IMR-90 (cell line): ENCODE results near the gene CMSS1. TPM values are rescaled to one million over a fixed set of nuclear protein-coding genes. Genes with fewer than 3 reads are reported as not detected.

Experiments
- ATAC-seq: fragments of 200-7000 bp; cut with Tn5 transposase; 2 replicates; pipeline ENCODE4 v1.9.1; 2020; ENCODE audit warnings: low read depth, mild to moderate bottlenecking, moderate library complexity
- BruUV-seq: library from RNA; stranded (reverse); fragments of 400-500 nt; replicated peaks from 2 replicates; lab custom pipeline; 2021; lab: Mats Ljungman, UMichigan
- CTCF ChIA-PET: fragments of 300-600 bp; formaldehyde crosslinking; extraction: SDS; loops from one replicate; lab custom pipeline; 2021; ENCODE audit warnings: antibody characterized with exemption; lab: Yijun Ruan, JAX
- POLR2A ChIA-PET: fragments of 300-600 bp; sonication (Branson Sonifier 250); formaldehyde crosslinking; loops from one replicate; lab custom pipeline; 2022; ENCODE audit warnings: antibody characterized with exemption; ENCODE audit not compliant: unreplicated experiment; lab: Charles Lee
- DNase-seq: peaks from one replicate; pipeline ENCODE4 v3.0.0; 2013
- H2AFZ ChIP-seq: replicated peaks from 2 replicates; pipeline ENCODE3; 2013; ENCODE audit warnings: low read length, mild to moderate bottlenecking; ENCODE audit not compliant: poor library complexity
- H2AK5ac ChIP-seq: 2 replicates; pipeline ENCODE4 v1.6.1; 2013; ENCODE audit warnings: low read depth, low read length, inconsistent platforms
- H2AK9ac ChIP-seq: replicated peaks from 2 replicates; pipeline ENCODE3; 2013; ENCODE audit warnings: mild to moderate bottlenecking, low read depth, low read length, moderate library complexity; ENCODE audit not compliant: poor library complexity
- H2BK120ac ChIP-seq: 2 replicates; pipeline ENCODE4 v1.6.1; 2013; ENCODE audit warnings: low read depth, low read length, inconsistent platforms
- H2BK15ac ChIP-seq: 3 replicates; pipeline ENCODE4 v1.6.1; 2013; ENCODE audit warnings: low read depth, low read length, inconsistent platforms
- H2BK20ac ChIP-seq: 2 replicates; pipeline ENCODE4 v1.6.1; 2013; ENCODE audit warnings: low read depth, mild to moderate bottlenecking, inconsistent platforms, low read length, moderate library complexity
- H2BK5ac ChIP-seq: 2 replicates; pipeline ENCODE4 v1.6.1; 2013; ENCODE audit warnings: mild to moderate bottlenecking, low read depth, low read length, inconsistent platforms; ENCODE audit not compliant: poor library complexity, severe bottlenecking
- H3K14ac ChIP-seq: replicated peaks from 2 replicates; pipeline ENCODE4 v1.6.1; 2013; ENCODE audit warnings: low read depth, low read length, inconsistent platforms
- H3K18ac ChIP-seq: 2 replicates; pipeline ENCODE4 v1.6.1; 2013; ENCODE audit warnings: low read depth, low read length, control low read depth
- H3K23ac ChIP-seq: 2 replicates; pipeline ENCODE4 v1.6.1; 2013; ENCODE audit warnings: low read depth, low read length, inconsistent platforms
- H3K27ac ChIP-seq: 2 replicates; pipeline ENCODE4 v1.5.1; 2013; ENCODE audit warnings: mild to moderate bottlenecking, control low read depth, low read length; ENCODE audit not compliant: insufficient read depth
- H3K27me3 ChIP-seq: 2 replicates; pipeline ENCODE4 v1.6.1; 2013; ENCODE audit warnings: low read length; ENCODE audit not compliant: control insufficient read depth, insufficient read depth
- H3K36me3 ChIP-seq: 2 replicates; pipeline ENCODE4 v1.6.1; 2013; ENCODE audit warnings: low read length, mixed read lengths; ENCODE audit not compliant: control insufficient read depth, insufficient read depth
- H3K4ac ChIP-seq: 2 replicates; pipeline ENCODE4 v1.6.1; 2013; ENCODE audit warnings: low read depth, low read length, inconsistent platforms
- H3K4me1 ChIP-seq: 2 replicates; pipeline ENCODE4 v1.6.1; 2013; ENCODE audit warnings: low read length, mixed read lengths; ENCODE audit not compliant: control insufficient read depth, insufficient read depth
- H3K4me2 ChIP-seq: 2 replicates; pipeline ENCODE4 v1.6.1; 2013; ENCODE audit warnings: low read depth, mild to moderate bottlenecking, control low read depth, low read length, moderate library complexity
- H3K4me3 ChIP-seq: 2 replicates; pipeline ENCODE4 v1.5.1; 2013; ENCODE audit warnings: low read depth, mild to moderate bottlenecking, control low read depth, low read length, moderate library complexity; ENCODE audit not compliant: insufficient read depth
- H3K56ac ChIP-seq: 2 replicates; pipeline ENCODE4 v1.6.1; 2013; ENCODE audit warnings: low read length, inconsistent platforms; ENCODE audit not compliant: insufficient read depth; ENCODE audit errors: extremely low read depth
- H3K79me1 ChIP-seq, 2 experiments: 2 replicates each; pipeline ENCODE4 v1.6.1; 2013; ENCODE audit warnings: low read length in 2 of 2, inconsistent platforms in 1 of 2, low read depth in 1 of 2
- H3K9ac ChIP-seq: 2 replicates; pipeline ENCODE4 v1.6.1; 2013; ENCODE audit warnings: low read depth, low read length, control low read depth
- H3K9me1 ChIP-seq: 2 replicates; pipeline ENCODE4 v1.6.1; 2013; ENCODE audit warnings: low read length, inconsistent platforms; ENCODE audit not compliant: insufficient read depth
- H3K9me3 ChIP-seq: 2 replicates; pipeline ENCODE4 v1.6.1; 2013; ENCODE audit warnings: low read length; ENCODE audit not compliant: control insufficient read depth, insufficient read depth
- H4K20me1 ChIP-seq: 2 replicates; pipeline ENCODE4 v1.6.1; 2013; ENCODE audit warnings: low read length, inconsistent platforms; ENCODE audit not compliant: insufficient read depth
- H4K5ac ChIP-seq: 2 replicates; pipeline ENCODE4 v1.6.1; 2013; ENCODE audit warnings: mild to moderate bottlenecking, low read depth, low read length, control low read depth
- H4K8ac ChIP-seq, 2 experiments: 2 replicates each; pipeline ENCODE4 v1.6.1; 2013; ENCODE audit warnings: low read depth in 2 of 2, low read length in 2 of 2, control low read depth in 1 of 2, inconsistent platforms in 1 of 2
- H4K91ac ChIP-seq: 2 replicates; pipeline ENCODE4 v1.6.1; 2013; ENCODE audit warnings: low read depth, low read length, inconsistent platforms; ENCODE audit not compliant: insufficient read depth
- CHD1 ChIP-seq: IDR thresholded peaks from 2 replicates; pipeline ENCODE4 v1.6.1; 2012; ENCODE audit warnings: low read depth, low read length, improper control_type of control experiment
- FOS ChIP-seq: fragments of 150-350 bp; IDR thresholded peaks from 2 replicates; pipeline ENCODE4 v1.6.1; 2016; ENCODE audit warnings: low read depth, low read length
- MXI1 ChIP-seq: IDR thresholded peaks from 2 replicates; pipeline ENCODE4 v1.6.1; 2012; ENCODE audit warnings: low read depth, mild to moderate bottlenecking, low read length, moderate library complexity, borderline replicate concordance
- NFE2L2 ChIP-seq: fragments of 150-350 bp; IDR thresholded peaks from 2 replicates; pipeline ENCODE4 v1.6.1; 2016; ENCODE audit warnings: low read depth, mild to moderate bottlenecking, low read length
- POLR2A ChIP-seq: IDR thresholded peaks from 2 replicates; pipeline ENCODE4 v1.6.1; 2012; ENCODE audit warnings: mild to moderate bottlenecking, low read depth, low read length
- RAD21 ChIP-seq: IDR thresholded peaks from 2 replicates; pipeline ENCODE4 v1.6.1; 2012; ENCODE audit warnings: low read length, improper control_type of control experiment
- dilution Hi-C: fragments of 300-500 bp; cut with HindIII; formaldehyde crosslinking; loops from one replicate; pipeline ENCODE4 v1.14.3; 2018; ENCODE audit warnings: low sequenced_read_pairs; ENCODE audit not compliant: unreplicated experiment
- in situ Hi-C: fragments of 300-500 bp; cut with MboI; formaldehyde crosslinking; loops from 3 replicates; pipeline ENCODE4 v1.14.3; 2019; ENCODE audit warnings: low sequenced_read_pairs, inconsistent platforms, mixed read lengths
- intact Hi-C: fragments of 100-400 bp; cut with micrococcal nuclease; formaldehyde crosslinking; loops from 2 replicates; pipeline ENCODE4 v1.10.0; 2022
- polyA plus RNA-seq, 3 experiments: library from polyadenylated mRNA; depleted of rRNA; stranded (reverse); fragments of >200 nt; gene quantifications; 2 replicates each; pipeline ENCODE4 v1.2.3, GENCODE V29; 2012; ENCODE audit warnings: low replicate concordance in 1 of 3
- total RNA-seq: library from RNA; depleted of rRNA; stranded (reverse); fragments of >200 nt; gene quantifications from 2 replicates; pipeline ENCODE4 v1.2.3, GENCODE V29; 2012
- TF ChIP-seq, protein P1 (sequence below): conservative IDR thresholded peaks from 2 replicates; pipeline ENCODE4 v1.5.1; 2012; ENCODE audit warnings: mild to moderate bottlenecking, low read depth, low read length, improper control_type of control experiment
- TF ChIP-seq, protein P2 (sequence below): fragments of 150-350 bp; IDR thresholded peaks from 2 replicates; pipeline ENCODE4 v1.6.1; 2017; ENCODE audit warnings: mild to moderate bottlenecking, antibody characterized with exemption, low read length, low read depth
- TF ChIP-seq, protein P3 (sequence below): fragments of 150-350 bp; IDR thresholded peaks from 2 replicates; pipeline ENCODE4 v1.6.1; 2016; ENCODE audit warnings: low read depth, mild to moderate bottlenecking, low read length, moderate library complexity, borderline replicate concordance

The CMSS1 gene
- total and polyA plus RNA-seq, 2 of the 4 experiments (the other 2 are of a cell fraction), result 12.5 to 13.6 TPM

DNA sequence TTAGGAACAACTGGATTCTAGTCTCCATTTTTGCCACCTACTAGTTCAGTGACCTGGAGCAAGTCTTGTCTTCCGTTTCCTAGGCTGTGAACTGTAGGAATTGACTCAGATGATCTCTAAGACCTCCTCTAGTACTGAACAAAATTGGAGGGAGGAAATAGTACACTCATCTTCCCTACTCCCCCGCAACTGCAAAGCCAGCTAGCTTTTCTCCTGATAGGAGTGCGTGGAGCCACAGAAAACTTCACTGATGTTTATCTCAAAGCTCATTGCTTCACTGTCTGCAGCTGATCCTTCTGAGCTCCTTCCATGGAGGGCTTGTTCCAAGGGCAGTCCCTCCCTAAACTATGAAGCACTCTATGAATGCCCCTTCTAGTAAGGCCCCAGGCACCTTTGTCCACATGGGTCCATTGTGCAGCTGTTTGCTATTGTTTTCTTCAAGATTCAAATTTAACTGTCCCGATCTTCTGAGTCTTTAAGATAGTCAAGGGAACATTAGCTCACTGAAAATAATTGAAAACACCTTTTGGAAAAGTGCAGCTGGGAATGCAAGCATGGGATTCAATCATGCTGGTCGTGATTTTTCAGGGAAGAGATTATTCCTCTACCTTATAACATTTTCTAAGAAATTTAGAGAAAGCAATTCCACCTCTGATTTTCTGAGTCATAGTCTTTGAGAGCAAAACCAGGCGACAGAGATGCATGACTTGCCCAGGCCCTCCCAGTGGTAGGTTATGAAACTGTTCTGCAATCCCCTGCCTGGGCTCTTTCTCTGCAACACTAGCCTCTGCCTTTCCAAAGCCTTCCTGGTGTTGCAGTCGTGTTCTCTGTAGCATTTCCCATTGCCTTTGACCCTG, 272.4 kb downstream of the CMSS1 start (continued):
- TF ChIP-seq, protein P1, sequence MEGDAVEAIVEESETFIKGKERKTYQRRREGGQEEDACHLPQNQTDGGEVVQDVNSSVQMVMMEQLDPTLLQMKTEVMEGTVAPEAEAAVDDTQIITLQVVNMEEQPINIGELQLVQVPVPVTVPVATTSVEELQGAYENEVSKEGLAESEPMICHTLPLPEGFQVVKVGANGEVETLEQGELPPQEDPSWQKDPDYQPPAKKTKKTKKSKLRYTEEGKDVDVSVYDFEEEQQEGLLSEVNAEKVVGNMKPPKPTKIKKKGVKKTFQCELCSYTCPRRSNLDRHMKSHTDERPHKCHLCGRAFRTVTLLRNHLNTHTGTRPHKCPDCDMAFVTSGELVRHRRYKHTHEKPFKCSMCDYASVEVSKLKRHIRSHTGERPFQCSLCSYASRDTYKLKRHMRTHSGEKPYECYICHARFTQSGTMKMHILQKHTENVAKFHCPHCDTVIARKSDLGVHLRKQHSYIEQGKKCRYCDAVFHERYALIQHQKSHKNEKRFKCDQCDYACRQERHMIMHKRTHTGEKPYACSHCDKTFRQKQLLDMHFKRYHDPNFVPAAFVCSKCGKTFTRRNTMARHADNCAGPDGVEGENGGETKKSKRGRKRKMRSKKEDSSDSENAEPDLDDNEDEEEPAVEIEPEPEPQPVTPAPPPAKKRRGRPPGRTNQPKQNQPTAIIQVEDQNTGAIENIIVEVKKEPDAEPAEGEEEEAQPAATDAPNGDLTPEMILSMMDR, result peak; percentile 59
- TF ChIP-seq CHD1, result no peak

DNA sequence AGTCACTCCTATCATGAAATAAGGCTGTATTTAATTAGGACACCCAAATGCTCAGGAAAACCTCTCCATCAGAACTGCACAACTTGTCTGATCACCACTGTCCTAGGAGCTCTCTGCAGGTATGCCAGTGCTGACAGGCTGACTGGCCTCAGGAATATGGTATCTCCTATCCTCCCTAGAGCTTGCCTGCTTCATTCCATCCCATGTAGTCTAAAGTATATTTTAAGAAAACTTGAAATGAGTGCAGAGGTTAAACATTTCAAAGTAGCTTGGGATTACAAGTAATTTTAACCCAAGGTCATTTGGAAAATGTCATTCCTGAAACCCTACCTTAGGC, 273.0 kb downstream of the CMSS1 start:
- Histone ChIP-seq H3K4me2 (no peak overlapping the region), H3K9ac (no peak overlapping the region), H3K4me3 (no peak overlapping the region), H3K18ac (peak overlapping the region; percentile 42), H3K14ac (peak overlapping the region; percentile 64; the same call in 1 of the 2 replicates), H3K4me1 (peaks cover 8% of the 10 kb centered on the region), H2BK120ac (peak overlapping the region; percentile 39; the same call in 1 of the 2 replicates), H4K8ac (peak overlapping the region in 1 of 2 experiments; percentile 37; a peak in 1 of 4 replicates), H3K9me3 (no peaks in the 10 kb centered on the region), H3K9me1 (peaks cover 7% of the 10 kb centered on the region; the same call in 1 of the 2 replicates), H2BK5ac (peak overlapping the region; percentile 2), H2AK5ac (peak overlapping the region; percentile 22; the same call in 1 of the 2 replicates), H3K79me1 (0 out of 4 replicates have a peak, but pooled peaks cover 0 to 4% of the 10 kb centered on the region in 2 experiments), H3K36me3 (no peaks in the 10 kb centered on the region), H4K20me1 (no peaks in the 10 kb centered on the region), H2BK15ac (peak overlapping the region; percentile 89; the same call in 1 of the 3 replicates), H2AK9ac (no peak overlapping the region), H2AFZ (peak overlapping the region; percentile 12), H3K27me3 (no peaks in the 10 kb centered on the region), H2BK20ac (peak overlapping the region; percentile 6), H3K27ac (no peak overlapping the region), H4K5ac (peak overlapping the region; percentile 24; the same call in 1 of the 2 replicates), H3K23ac (no peak overlapping the region), H3K4ac (peak overlapping the region; percentile 10; the same call in 1 of the 2 replicates), H4K91ac (no peak overlapping the region), H3K56ac (no peak overlapping the region)
- in situ Hi-C loops, result no loop called here
- ChIA-PET CTCF (interaction anchor here (0.6 to 1.7 kb wide), 8 partner anchors 10 to 649 kb away, joined by 3 to 5 read pairs (median 3); no protein-coding TSS in a partner anchor), POLR2A (no interaction called here)
- no TSS peak for BruUV-seq
- dilution Hi-C loops, result no loop called here
- ATAC-seq (peak; percentile 8; the same call in 1 of the 2 replicates), DNase-seq (no peak)
- intact Hi-C loops, result no loop called here
- TF ChIP-seq, protein P2, sequence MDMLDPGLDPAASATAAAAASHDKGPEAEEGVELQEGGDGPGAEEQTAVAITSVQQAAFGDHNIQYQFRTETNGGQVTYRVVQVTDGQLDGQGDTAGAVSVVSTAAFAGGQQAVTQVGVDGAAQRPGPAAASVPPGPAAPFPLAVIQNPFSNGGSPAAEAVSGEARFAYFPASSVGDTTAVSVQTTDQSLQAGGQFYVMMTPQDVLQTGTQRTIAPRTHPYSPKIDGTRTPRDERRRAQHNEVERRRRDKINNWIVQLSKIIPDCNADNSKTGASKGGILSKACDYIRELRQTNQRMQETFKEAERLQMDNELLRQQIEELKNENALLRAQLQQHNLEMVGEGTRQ, result no peak
- TF ChIP-seq FOS, result no peak
- TF ChIP-seq POLR2A, result no peak
- TF ChIP-seq RAD21, result no peak
- no peak for TF ChIP-seq CHD1
- TF ChIP-seq MXI1, result no peak
- TF ChIP-seq, protein P3, sequence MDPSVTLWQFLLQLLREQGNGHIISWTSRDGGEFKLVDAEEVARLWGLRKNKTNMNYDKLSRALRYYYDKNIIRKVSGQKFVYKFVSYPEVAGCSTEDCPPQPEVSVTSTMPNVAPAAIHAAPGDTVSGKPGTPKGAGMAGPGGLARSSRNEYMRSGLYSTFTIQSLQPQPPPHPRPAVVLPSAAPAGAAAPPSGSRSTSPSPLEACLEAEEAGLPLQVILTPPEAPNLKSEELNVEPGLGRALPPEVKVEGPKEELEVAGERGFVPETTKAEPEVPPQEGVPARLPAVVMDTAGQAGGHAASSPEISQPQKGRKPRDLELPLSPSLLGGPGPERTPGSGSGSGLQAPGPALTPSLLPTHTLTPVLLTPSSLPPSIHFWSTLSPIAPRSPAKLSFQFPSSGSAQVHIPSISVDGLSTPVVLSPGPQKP, result no peak
- TF ChIP-seq NFE2L2, result no peak
